Activated T-cell treated with anti-CD3 and anti-CD28 coated beads, Interleukin-2, amount 50 U/mL, for 4 hours (primary cell): ENCODE data around the gene ZC3H18. TPM values are rescaled to one million over a fixed set of nuclear protein-coding genes. Genes with fewer than 3 reads are reported as not detected.

Source experiments
- ATAC-seq, 2 donors: fragments of 200-7000 bp; cut with Tn5 transposase; one replicate each; pipeline ENCODE4 v1.10.0; 2021
- DNase-seq: peaks from one replicate; pipeline ENCODE4 v3.0.0-alpha.2; 2020
- H3K27me3 Mint-ChIP-seq: one replicate; pipeline ENCODE4 v1.8.0; 2021; ENCODE audit warnings: low read depth, mixed read lengths
- H3K36me3 Mint-ChIP-seq: one replicate; pipeline ENCODE4 v1.8.0; 2022; ENCODE audit warnings: mixed read lengths; ENCODE audit not compliant: insufficient read depth
- H3K4me1 Mint-ChIP-seq: one replicate; pipeline ENCODE4 v1.8.0; 2021; ENCODE audit warnings: low read depth, mixed read lengths
- H3K4me3 Mint-ChIP-seq: one replicate; pipeline ENCODE4 v1.8.0; 2021; ENCODE audit warnings: mild to moderate bottlenecking, moderate library complexity, mixed read lengths
- H3K9me3 Mint-ChIP-seq: one replicate; pipeline ENCODE4 v1.8.0; 2021; ENCODE audit warnings: mixed read lengths
- total RNA-seq, 3 donors: library from RNA; stranded (reverse); gene quantifications; one replicate each; pipeline ENCODE4 v1.2.1, GENCODE V29; 2021

The ZC3H18 gene
- total RNA-seq, 3 donors from 2014 or later = 117 to 122 (median 118) TPM

DNA sequence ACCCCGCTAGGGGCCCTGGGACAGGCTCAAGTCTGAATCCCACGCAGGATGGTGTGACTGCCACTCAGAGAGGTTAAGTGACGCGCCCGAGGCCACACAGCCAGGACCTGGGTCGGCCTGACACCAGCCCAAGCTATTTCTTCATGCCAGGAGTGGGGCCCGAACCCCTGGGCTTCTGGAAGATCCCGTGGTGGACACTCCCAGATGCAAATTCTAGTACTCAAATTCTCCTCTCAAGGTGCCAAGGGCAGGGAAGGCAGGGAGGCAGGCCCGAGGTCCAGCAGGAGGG lies 73.4 kb downstream of the ZC3H18 start:
- Mint-ChIP-seq H3K4me3 (no peak overlapping the region), H3K9me3 (no peaks in the 10 kb centered on the region), H3K27me3 (peaks cover 7% of the 10 kb centered on the region), H3K36me3 (peaks cover 2% of the 10 kb centered on the region), H3K4me1 (peaks cover 10% of the 10 kb centered on the region)
- DNase-seq (no peak), ATAC-seq (no peak)

DNA sequence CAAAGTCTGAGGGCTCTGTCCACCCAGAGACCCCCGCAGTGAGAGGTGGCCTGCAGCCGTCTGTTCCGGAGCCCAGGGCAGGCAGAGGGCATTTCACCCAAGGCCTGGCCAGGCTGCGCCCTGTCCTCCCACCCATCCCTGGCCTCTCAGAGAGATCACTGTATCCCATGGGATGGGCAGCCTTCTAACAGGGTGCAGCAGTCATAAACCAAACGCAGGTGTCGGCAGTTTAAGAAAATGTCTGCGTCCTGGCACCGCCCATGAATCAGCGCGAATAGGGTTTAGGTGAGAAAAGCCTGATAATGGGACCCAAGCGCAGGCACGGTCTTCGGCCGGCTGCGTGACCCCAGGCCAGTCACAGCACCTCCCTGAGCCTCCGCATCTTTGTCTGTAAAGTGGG lies 75.3 kb downstream of the ZC3H18 start:
- Mint-ChIP-seq H3K27me3 (peaks cover under 1% of the 10 kb centered on the region), H3K36me3 (peaks cover 2% of the 10 kb centered on the region), H3K4me1 (peaks cover 13% of the 10 kb centered on the region), H3K9me3 (no peaks in the 10 kb centered on the region), H3K4me3 (no peak overlapping the region)
- no peak for DNase-seq
- no peak for ATAC-seq

DNA sequence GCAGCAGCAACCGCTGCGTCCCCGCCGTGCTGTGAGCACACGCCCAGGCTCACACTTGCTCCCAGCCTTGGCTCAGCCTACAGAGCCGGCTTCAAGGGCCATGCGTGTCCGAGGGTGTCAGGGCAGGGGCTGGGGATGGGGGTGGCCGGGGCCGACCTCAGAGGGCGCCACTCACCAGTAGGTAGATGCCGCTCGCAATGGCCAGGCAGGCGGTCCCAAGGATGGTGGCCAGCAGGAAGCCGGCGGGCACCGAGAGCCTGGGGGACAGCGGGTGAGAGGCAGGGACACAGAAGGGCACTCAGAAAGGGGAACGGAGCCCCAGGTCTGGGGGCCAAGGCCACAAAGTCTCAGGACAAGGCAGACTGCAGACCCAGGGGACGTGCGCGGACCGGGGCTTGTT lies 75.7 kb downstream of the ZC3H18 start:
- H3K4me3 Mint-ChIP-seq = no peak overlapping the region
- peaks cover 12% of the 10 kb centered on the region for H3K4me1 Mint-ChIP-seq
- no peaks in the 10 kb centered on the region for H3K27me3 Mint-ChIP-seq
- no peaks in the 10 kb centered on the region for H3K9me3 Mint-ChIP-seq
- ATAC-seq (no peak), DNase-seq (no peak)
- H3K36me3 Mint-ChIP-seq = peaks cover 2% of the 10 kb centered on the region

DNA sequence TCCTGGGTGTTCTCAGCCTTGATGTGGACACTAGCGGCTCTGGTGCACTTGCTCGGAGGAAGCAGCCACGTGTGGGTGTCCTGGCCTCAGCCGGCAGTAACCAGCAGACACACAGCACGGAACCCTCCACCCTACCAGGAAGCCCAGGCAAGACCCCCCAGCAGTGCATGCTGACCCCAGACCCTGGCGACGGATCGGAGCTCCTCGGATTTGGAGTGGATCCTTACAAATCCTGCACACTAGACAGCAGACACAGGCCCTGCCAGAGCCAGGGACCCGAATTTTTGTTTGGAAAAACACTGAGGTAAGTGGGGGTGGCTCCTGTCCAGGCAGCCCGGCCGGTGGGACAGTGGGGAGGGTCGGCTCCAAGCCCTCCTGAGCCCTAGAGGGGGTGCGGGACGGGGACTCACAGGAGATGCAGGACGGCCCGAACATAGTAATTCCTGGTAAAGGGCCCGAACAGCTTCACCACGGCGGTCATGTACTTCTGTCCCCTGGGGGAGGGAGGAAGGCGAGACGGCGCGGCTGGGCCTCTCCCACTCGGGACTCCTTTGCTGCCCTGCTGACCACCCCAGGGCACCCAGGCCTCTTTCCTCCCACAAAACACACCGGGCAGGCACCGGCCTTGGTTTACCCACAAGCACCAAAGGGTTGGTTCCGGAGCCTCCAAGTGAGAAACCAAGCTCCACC lies 76.3 kb downstream of the ZC3H18 start:
- Mint-ChIP-seq H3K9me3 (no peaks in the 10 kb centered on the region), H3K4me1 (peaks cover 17% of the 10 kb centered on the region), H3K4me3 (no peak overlapping the region), H3K36me3 (peaks cover 2% of the 10 kb centered on the region), H3K27me3 (no peaks in the 10 kb centered on the region)
- ATAC-seq (no peak), DNase-seq (no peak)

DNA sequence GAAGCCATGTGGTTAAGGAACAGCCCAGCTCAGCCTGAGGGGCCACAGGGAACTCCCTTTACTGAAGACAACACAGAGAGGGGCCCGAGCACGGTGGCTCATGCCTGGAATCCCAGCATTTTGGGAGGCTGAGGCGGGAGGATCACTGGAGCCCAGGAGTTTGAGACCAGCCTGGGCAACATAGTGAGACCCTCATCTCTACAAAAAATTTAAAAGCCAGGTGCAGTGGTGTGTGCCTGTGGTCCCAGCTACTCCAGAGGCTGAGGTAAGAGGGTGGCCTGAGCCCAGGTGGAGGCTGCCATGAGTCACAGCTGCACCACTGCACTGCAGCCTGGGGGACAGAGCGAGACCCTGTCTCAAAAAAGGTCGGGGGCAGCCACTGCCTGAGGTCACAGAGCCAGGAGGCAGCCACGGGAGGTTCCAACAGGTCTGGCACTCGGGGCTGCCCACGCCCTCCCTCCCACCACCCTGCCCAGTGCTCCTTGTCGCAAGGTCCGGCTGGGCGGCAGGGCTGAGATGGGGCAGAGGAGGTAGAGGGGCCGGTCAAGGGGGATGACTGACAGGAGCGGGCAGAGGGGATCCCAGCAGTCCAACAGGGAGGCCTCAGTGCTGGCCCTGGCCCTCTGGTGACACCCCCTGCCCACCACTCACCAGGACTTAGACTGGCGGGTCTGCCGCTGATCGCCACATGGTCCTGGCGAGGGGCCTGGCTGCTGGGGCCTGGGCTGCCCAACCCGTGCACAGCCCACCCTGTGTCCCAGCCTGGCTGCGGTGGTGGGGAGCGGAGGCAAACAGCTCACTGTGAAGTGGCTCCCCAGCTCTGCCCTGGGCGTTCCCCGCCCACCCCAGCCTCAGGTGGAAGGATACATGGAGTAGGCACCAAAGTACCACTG lies 77.2 kb downstream of the ZC3H18 start:
- ATAC-seq (no peak), DNase-seq (no peak)
- Mint-ChIP-seq H3K9me3 (no peaks in the 10 kb centered on the region), H3K36me3 (peaks cover 2% of the 10 kb centered on the region), H3K4me3 (no peak overlapping the region), H3K4me1 (peaks cover 19% of the 10 kb centered on the region), H3K27me3 (no peaks in the 10 kb centered on the region)

DNA sequence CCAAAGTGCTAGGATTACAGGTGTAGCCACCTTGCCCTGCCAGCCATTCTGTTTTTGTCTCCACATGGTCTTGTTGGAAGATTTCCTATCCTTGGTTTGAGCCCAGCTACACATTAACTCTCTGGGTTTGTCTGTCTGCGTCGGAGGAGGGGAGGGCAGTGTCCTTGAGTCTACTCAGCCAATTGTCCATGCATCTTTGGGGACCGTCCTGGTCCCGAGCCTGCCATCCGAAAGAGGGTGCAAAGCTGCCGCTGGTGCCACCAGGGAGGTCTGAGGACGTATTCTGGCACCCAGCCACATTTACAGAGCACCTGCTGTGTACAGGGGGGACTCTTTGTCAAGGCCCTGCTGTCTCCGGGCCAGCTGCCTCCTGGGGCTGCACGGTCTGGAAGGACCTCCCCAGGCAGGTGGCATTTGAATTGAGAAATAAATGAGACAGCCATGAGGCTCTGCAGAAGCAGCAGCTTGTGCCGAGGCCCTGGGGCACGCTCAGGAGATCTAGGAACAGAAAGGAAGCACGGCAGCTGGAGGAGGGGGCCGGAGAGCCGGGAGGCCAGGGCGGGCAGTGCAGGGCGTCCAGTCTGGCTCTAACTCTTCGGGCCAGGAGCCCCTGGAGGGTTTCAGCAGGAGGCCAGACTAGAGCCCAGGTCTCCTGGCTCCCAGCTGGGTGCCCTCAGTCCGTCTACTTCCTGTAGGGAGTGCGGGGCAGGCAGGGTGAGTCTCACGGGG lies 79.2 kb downstream of the ZC3H18 start:
- Mint-ChIP-seq H3K36me3 (no peaks in the 10 kb centered on the region), H3K27me3 (no peaks in the 10 kb centered on the region), H3K4me3 (peak overlapping the region; percentile 90), H3K9me3 (no peaks in the 10 kb centered on the region), H3K4me1 (peaks cover 19% of the 10 kb centered on the region)
- ATAC-seq (no peak), DNase-seq (no peak)

DNA sequence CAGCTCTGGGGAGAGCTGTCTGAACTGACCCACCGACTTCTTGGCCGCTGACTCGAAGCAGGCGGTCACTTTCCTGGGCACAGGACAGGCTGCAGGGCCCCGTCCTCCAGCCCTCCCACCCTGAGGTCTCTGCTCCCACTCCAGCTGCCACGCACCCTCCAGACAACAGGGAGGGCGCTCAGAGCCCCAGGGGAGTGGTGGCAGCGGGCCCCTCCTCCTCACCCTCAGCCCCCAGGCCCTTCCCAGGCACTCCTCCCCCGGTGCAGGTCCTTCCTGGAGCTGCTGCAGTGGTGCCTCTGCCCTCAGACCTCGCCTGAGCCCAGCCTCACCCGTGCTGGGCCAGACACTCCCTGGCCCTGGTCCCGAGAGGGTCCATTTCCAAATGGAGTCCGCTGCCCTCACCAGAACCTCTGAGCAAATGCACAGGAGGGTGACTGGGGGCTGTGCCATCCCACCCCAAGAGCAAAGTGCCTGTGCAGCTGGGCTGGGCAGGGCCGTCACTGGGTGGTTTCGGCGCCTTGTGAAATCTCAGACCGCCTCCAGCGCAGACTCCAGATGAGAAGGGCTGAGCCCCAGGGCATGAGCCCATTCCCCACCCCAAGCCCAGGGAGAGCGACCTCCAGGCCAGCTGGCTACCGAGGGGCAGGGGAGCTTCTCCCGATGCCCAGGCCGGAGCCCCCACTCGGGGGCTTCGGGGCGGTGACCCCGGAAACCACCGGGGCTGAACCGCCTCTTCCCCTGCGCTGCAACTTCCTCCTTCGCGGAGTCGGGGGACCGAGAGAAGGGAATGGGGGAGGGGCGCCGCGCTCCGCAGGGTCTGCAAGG lies 79.9 kb downstream of the ZC3H18 start:
- peak overlapping the region; percentile 90 for H3K4me3 Mint-ChIP-seq
- peak; percentile 17 to 36 for ATAC-seq
- H3K36me3 Mint-ChIP-seq = peaks cover 2% of the 10 kb centered on the region

DNA sequence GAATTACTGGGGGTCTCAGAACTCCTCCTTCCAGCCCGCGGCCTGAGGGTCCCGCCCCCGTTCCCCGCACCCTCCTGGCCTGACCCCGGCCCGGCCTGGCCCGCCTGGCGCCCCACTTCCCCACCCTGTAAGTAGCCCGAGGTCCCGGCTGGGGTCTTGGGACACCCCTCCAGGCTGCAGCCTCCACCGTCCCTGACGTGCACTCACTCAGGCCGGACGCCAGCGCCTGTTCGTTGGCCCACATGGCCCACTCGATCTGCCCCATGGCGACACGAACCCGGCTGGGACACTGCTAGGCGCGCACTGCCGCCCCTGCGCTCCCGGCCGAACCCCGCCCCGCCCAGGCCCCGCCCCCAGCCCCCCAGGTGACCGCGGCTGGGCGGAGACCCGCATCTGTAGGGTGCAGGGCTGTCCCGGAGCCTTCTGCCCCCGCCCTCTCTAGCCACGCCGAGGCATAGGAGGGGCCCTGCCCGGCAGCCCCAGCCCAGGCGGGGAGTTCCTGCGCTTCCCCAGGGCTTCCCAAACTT lies 80.6 kb downstream of the ZC3H18 start, which contains the start of gene CYBA:
Gene CYBA, minus strand, starts transcription at position 305 of the 527 bp plus-strand sequence. Its CDS starts 40 bp downstream, at position 265.
- H3K27me3 Mint-ChIP-seq = no peaks in the 10 kb centered on the region
- H3K36me3 Mint-ChIP-seq = peaks cover 3% of the 10 kb centered on the region
- peaks cover 19% of the 10 kb centered on the region for H3K4me1 Mint-ChIP-seq
- DNase-seq (peak; percentile 68), ATAC-seq (peak; percentile 87 to 88)
- H3K4me3 Mint-ChIP-seq = peak within 1 kb of the TSS; percentile 90
- no peaks in the 10 kb centered on the region for H3K9me3 Mint-ChIP-seq

More for the DNA sequence above, 79.9 kb downstream of the ZC3H18 start:
- H3K27me3 Mint-ChIP-seq = no peaks in the 10 kb centered on the region
- H3K4me1 Mint-ChIP-seq = peaks cover 19% of the 10 kb centered on the region
- no peak for DNase-seq
- no peaks in the 10 kb centered on the region for H3K9me3 Mint-ChIP-seq

DNA sequence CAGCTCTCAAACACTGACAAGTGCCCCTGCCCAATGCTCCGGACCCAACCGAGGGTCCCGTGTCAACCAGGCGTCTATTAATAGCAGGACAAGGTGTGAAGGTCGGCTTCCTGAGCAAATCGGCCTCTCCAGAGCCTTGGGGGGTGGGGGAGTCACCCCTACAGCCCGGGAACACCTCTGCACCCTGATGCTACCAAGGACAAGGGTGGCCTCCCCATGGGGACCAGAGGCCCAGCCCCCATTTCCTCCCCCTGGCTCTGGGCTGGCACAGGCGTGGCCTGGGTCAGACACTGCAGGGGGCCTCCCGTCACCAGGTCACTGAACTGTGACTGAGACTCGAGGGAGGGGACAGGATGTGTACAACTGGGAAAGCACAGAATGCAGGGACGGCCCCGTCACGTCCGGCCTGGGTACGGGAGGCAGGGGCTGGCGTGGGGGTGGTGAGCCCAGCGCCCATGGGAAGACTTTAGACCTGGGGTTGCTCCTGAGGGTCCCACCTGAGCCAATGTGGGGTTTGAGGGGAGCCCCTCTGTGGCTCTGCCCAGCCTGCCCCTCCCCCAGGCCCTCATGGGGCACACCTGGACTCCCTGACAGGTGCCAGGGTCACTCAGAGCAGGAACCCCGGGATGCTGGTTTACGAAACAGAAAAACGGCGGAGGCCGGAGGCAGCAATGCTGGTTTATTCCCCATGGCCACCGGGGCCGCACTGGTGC lies 81.2 kb downstream of the ZC3H18 start:
- Mint-ChIP-seq H3K9me3 (no peaks in the 10 kb centered on the region), H3K27me3 (no peaks in the 10 kb centered on the region), H3K4me1 (peaks cover 19% of the 10 kb centered on the region), H3K4me3 (peak overlapping the region; percentile 90), H3K36me3 (peaks cover 3% of the 10 kb centered on the region)
- ATAC-seq (peak; percentile 77 to 80), DNase-seq (peak; percentile 45)

DNA sequence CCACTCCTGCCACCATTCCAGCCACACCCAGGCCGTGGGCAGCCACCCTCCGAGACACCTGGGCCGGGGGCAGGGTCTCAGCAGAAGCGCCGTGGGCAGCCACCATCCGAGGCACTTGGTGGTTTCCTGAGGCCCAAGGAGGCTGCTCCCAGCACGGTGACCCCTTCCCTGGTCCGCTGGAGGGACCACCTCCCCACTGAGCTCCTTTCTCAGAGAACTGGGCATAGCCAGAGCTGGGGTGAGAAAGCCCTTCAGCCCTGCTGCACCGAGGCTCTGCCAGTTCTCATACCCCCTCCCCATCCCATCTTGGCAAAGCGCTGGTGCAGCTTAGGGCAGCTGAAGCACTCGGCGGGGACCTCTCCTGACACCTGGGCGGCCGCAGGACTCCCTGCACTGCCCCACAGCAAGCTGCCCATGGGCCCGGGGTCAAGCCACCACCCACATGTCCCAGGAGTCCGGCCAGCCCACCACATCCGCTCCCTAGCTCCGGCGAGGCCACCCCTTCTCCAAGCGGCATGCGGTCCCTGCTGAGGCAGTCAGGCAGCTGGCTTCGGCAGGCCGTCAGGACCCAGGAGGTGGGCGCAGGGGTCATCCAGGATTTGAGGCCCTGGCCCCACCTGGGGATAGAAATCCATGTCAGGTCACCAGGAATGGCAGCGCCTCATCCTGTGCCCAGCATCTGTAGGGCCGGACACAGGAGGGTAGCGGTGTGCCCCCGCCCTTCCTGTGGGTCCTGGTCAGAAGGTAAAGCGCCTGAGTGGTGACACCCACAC lies 82.0 kb downstream of the ZC3H18 start:
- no peak for ATAC-seq
- H3K4me1 Mint-ChIP-seq = peaks cover 19% of the 10 kb centered on the region
- H3K4me3 Mint-ChIP-seq = no peak overlapping the region

DNA sequence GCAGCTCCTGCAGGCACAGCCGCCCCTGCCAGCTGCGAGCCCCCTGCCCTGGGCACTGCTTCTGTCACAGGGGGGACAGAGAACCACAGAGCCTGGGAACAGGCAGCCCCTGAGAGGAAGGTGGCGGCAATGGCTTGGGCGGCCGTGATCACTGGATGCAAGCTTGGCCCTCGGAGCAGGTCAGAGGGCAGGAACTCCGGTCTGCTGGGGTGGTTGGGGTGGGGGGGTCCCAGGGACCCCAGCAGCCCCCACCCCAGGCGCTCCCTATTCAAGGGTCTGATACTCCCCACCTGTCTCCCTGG lies 82.5 kb downstream of the ZC3H18 start:
- ATAC-seq = no peak
- peaks cover 3% of the 10 kb centered on the region for H3K36me3 Mint-ChIP-seq
- no peaks in the 10 kb centered on the region for H3K9me3 Mint-ChIP-seq
- DNase-seq = no peak
- peaks cover 19% of the 10 kb centered on the region for H3K4me1 Mint-ChIP-seq
- H3K4me3 Mint-ChIP-seq = no peak overlapping the region
- no peaks in the 10 kb centered on the region for H3K27me3 Mint-ChIP-seq

More for the DNA sequence above, 82.0 kb downstream of the ZC3H18 start:
- DNase-seq = no peak
- Mint-ChIP-seq H3K27me3 (no peaks in the 10 kb centered on the region), H3K9me3 (no peaks in the 10 kb centered on the region), H3K36me3 (peaks cover 3% of the 10 kb centered on the region)

DNA sequence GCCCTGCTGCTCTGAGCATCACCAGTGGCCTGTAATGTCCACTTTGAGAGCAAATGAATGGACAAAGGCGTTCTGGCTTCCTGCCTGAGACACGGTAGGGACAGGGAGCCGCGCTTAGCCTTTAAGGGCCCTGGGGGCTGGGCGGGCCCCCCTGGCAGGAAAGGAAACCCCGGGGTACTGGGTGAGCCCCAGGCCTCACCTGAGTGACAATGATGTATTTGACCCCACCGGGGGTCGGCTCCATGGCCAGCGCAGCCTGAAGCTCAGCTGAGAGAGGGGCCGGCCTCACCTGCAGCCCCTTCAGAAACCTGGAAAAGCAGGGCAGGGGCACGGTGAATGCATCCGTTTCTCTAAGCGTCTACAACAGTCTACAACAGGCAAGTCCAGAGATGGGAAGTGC lies 82.9 kb downstream of the ZC3H18 start:
- Mint-ChIP-seq H3K27me3 (no peaks in the 10 kb centered on the region), H3K9me3 (no peaks in the 10 kb centered on the region), H3K36me3 (peaks cover 3% of the 10 kb centered on the region), H3K4me3 (no peak overlapping the region), H3K4me1 (peaks cover 19% of the 10 kb centered on the region)
- ATAC-seq = no peak
- DNase-seq = no peak
